SK-N-SH treated with all-trans-retinoic acid at 6 μM for 48 hours (cell line): ENCODE measurements around the gene ZNF606.

Experiments
- ATAC-seq: fragments of 200-7000 bp; cut with Tn5 transposase; 3 replicates; pipeline ENCODE4 v1.9.1; 2020; ENCODE audit warnings: mild to moderate bottlenecking, moderate library complexity
- ARNTL ChIP-seq: fragments of 450-650 bp; formaldehyde crosslinking; IDR thresholded peaks from 2 replicates; pipeline ENCODE4 v1.5.0; 2020; ENCODE audit warnings: low read depth, mild to moderate bottlenecking, moderate library complexity, borderline replicate concordance
- BACH2 ChIP-seq: fragments of 250-450 bp; sonication (Bioruptor Pico); IDR thresholded peaks from 2 replicates; pipeline ENCODE4 v1.9.0; 2021; ENCODE audit warnings: mild to moderate bottlenecking, borderline replicate concordance
- ESRRG ChIP-seq: fragments of 250-450 bp; sonication (Bioruptor Pico); IDR thresholded peaks from 2 replicates; pipeline ENCODE4 v1.6.1; 2021; ENCODE audit warnings: mild to moderate bottlenecking
- GLIS3 ChIP-seq: fragments of 250-450 bp; sonication (Bioruptor Pico); IDR thresholded peaks from 2 replicates; pipeline ENCODE4 v1.5.0; 2020; ENCODE audit warnings: mild to moderate bottlenecking, moderate library complexity
- ISL1 ChIP-seq: fragments of 250-450 bp; sonication (Bioruptor Pico); IDR thresholded peaks from 2 replicates; pipeline ENCODE4 v2.1.2; 2022; ENCODE audit warnings: mild to moderate bottlenecking, moderate library complexity
- OSR1 ChIP-seq: fragments of 250-450 bp; sonication (Bioruptor Pico); IDR thresholded peaks from 2 replicates; pipeline ENCODE4 v1.8.0; 2022; ENCODE audit warnings: moderate library complexity, mild to moderate bottlenecking, inconsistent platforms
- PATZ1 ChIP-seq: fragments of 250-450 bp; sonication (Bioruptor Pico); IDR thresholded peaks from 2 replicates; pipeline ENCODE4 v1.8.0; 2020; ENCODE audit warnings: mild to moderate bottlenecking, moderate library complexity, borderline replicate concordance
- POU6F1 ChIP-seq: fragments of 250-450 bp; sonication (Bioruptor Pico); IDR thresholded peaks from 2 replicates; pipeline ENCODE4 v1.8.0; 2021; ENCODE audit warnings: low read depth, mild to moderate bottlenecking, moderate library complexity, borderline replicate concordance
- PPARA ChIP-seq: fragments of 250-450 bp; sonication (Bioruptor Pico); IDR thresholded peaks from 2 replicates; pipeline ENCODE4 v1.5.0; 2020; ENCODE audit warnings: mild to moderate bottlenecking, borderline replicate concordance
- RARB ChIP-seq: fragments of 250-450 bp; sonication (Bioruptor Pico); IDR thresholded peaks from 2 replicates; pipeline ENCODE4 v1.8.0; 2021; ENCODE audit warnings: mild to moderate bottlenecking, moderate library complexity
- SNAI2 ChIP-seq: fragments of 250-450 bp; sonication (Bioruptor Pico); IDR thresholded peaks from 2 replicates; pipeline ENCODE4 v1.5.0; 2020; ENCODE audit warnings: mild to moderate bottlenecking, moderate library complexity
- TCF4 ChIP-seq: fragments of 250-450 bp; sonication (Bioruptor Pico); IDR thresholded peaks from 2 replicates; pipeline ENCODE4 v1.8.0; 2021; ENCODE audit warnings: mild to moderate bottlenecking, moderate library complexity, borderline replicate concordance
- TOX ChIP-seq: fragments of 250-450 bp; sonication (Bioruptor Pico); IDR thresholded peaks from 2 replicates; pipeline ENCODE4 v1.8.0; 2021; ENCODE audit warnings: mild to moderate bottlenecking, moderate library complexity, borderline replicate concordance
- TSHZ2 ChIP-seq: fragments of 250-450 bp; sonication (Bioruptor Pico); IDR thresholded peaks from 2 replicates; pipeline ENCODE4 v1.5.0; 2020; ENCODE audit warnings: mild to moderate bottlenecking, moderate library complexity
- ZC3H10 ChIP-seq: fragments of 250-450 bp; sonication (Bioruptor Pico); IDR thresholded peaks from 2 replicates; pipeline ENCODE4 v1.5.1; 2021; ENCODE audit warnings: mild to moderate bottlenecking, moderate library complexity
- ZFP3 ChIP-seq: fragments of 250-450 bp; sonication (Bioruptor Pico); IDR thresholded peaks from 2 replicates; pipeline ENCODE4 v1.5.0; 2020; ENCODE audit warnings: mild to moderate bottlenecking, moderate library complexity
- ZFP30 ChIP-seq: fragments of 450-650 bp; formaldehyde crosslinking; IDR thresholded peaks from 2 replicates; pipeline ENCODE4 v1.5.0; 2022; ENCODE audit warnings: mild to moderate bottlenecking, moderate library complexity
- ZNF565 ChIP-seq: fragments of 450-650 bp; formaldehyde crosslinking; conservative IDR thresholded peaks from 2 replicates; pipeline ENCODE4 v1.5.0; 2020; ENCODE audit warnings: low read depth, mild to moderate bottlenecking, moderate library complexity
- ZNF70 ChIP-seq: fragments of 450-650 bp; formaldehyde crosslinking; IDR thresholded peaks from 2 replicates; pipeline ENCODE4 v1.5.0; 2020; ENCODE audit warnings: mild to moderate bottlenecking, moderate library complexity
- ZNF8 ChIP-seq: fragments of 450-650 bp; formaldehyde crosslinking; IDR thresholded peaks from 2 replicates; pipeline ENCODE4 v1.5.0; 2020; ENCODE audit warnings: mild to moderate bottlenecking, moderate library complexity
- TF ChIP-seq, protein P1 (sequence below): fragments of 250-450 bp; sonication (Bioruptor Pico); IDR thresholded peaks from 2 replicates; pipeline ENCODE4 v1.5.1; 2021; ENCODE audit warnings: mild to moderate bottlenecking, moderate library complexity
- TF ChIP-seq, protein P2 (sequence below): fragments of 250-450 bp; sonication (Bioruptor Pico); IDR thresholded peaks from 2 replicates; pipeline ENCODE4 v1.5.1; 2020; ENCODE audit warnings: low read depth, mild to moderate bottlenecking, moderate library complexity

Gene ZNF606

GRCh38 chr19:58021541-58022282 lies 19.1 kb upstream of the ZNF606 start:
- ATAC-seq: peak; percentile 45; the same call in 2 of the 3 replicates
- TF ChIP-seq ZNF565 (no peak), PPARA (CRISPR knock-in tag) (no peak), ARNTL (CRISPR knock-in tag) (no peak), GLIS3 (CRISPR knock-in tag) (no peak), TCF4 (CRISPR knock-in tag) (no peak), SNAI2 (CRISPR knock-in tag) (no peak), ZC3H10 (CRISPR knock-in tag) (no peak), PATZ1 (CRISPR knock-in tag) (no peak), ISL1 (no peak), OSR1 (CRISPR knock-in tag) (no peak), BACH2 (CRISPR knock-in tag) (no peak), ZNF8 (CRISPR knock-in tag) (no peak), ZNF70 (CRISPR knock-in tag) (no peak), ESRRG (no peak)
- TF ChIP-seq, protein P1, sequence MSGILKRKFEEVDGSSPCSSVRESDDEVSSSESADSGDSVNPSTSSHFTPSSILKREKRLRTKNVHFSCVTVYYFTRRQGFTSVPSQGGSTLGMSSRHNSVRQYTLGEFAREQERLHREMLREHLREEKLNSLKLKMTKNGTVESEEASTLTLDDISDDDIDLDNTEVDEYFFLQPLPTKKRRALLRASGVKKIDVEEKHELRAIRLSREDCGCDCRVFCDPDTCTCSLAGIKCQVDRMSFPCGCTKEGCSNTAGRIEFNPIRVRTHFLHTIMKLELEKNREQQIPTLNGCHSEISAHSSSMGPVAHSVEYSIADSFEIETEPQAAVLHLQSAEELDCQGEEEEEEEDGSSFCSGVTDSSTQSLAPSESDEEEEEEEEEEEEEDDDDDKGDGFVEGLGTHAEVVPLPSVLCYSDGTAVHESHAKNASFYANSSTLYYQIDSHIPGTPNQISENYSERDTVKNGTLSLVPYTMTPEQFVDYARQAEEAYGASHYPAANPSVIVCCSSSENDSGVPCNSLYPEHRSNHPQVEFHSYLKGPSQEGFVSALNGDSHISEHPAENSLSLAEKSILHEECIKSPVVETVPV (CRISPR knock-in tag): no peak
- TF ChIP-seq, protein P2, sequence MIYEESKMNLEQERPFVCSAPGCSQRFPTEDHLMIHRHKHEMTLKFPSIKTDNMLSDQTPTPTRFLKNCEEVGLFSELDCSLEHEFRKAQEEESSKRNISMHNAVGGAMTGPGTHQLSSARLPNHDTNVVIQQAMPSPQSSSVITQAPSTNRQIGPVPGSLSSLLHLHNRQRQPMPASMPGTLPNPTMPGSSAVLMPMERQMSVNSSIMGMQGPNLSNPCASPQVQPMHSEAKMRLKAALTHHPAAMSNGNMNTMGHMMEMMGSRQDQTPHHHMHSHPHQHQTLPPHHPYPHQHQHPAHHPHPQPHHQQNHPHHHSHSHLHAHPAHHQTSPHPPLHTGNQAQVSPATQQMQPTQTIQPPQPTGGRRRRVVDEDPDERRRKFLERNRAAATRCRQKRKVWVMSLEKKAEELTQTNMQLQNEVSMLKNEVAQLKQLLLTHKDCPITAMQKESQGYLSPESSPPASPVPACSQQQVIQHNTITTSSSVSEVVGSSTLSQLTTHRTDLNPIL (CRISPR knock-in tag): no peak

- TF ChIP-seq, protein P1 (CRISPR knock-in tag): no peak
- no peak for TF ChIP-seq POU6F1 (CRISPR knock-in tag)
- TF ChIP-seq TOX (CRISPR knock-in tag): no peak
- no peak for TF ChIP-seq ZFP30 (CRISPR knock-in tag)
- TF ChIP-seq, protein P2 (CRISPR knock-in tag): no peak
- TF ChIP-seq BACH2 (CRISPR knock-in tag): no peak
- TF ChIP-seq TSHZ2 (CRISPR knock-in tag): no peak
- no peak for TF ChIP-seq ZFP3
- TF ChIP-seq ARNTL (CRISPR knock-in tag): no peak
- TF ChIP-seq PATZ1 (CRISPR knock-in tag): no peak
- TF ChIP-seq RARB (CRISPR knock-in tag): no peak
- no peak for TF ChIP-seq GLIS3 (CRISPR knock-in tag)
- no peak for TF ChIP-seq ZNF8 (CRISPR knock-in tag)
- no peak for TF ChIP-seq OSR1 (CRISPR knock-in tag)
- no peak for TF ChIP-seq TCF4 (CRISPR knock-in tag)
- no peak for TF ChIP-seq ESRRG
- TF ChIP-seq ZNF565: no peak
- no peak for TF ChIP-seq ZC3H10 (CRISPR knock-in tag)
- no peak for ATAC-seq
These were observed 17.5 kb upstream of the ZNF606 start for GRCh38 chr19:58020129-58020528.
